Glutamatergic neuron (in vitro differentiated cells): Measurements from ENCODE around the gene FHIT. TPM values are rescaled to one million over a fixed set of nuclear protein-coding genes. Genes with fewer than 3 reads are reported as not detected.

ENCODE experiments used
- DNase-seq: peaks from one replicate; pipeline ENCODE4 v3.0.0; 2022
- H3K27ac Mint-ChIP-seq: one replicate; pipeline ENCODE4 v1.8.0; 2020; ENCODE audit warnings: mild to moderate bottlenecking, mixed read lengths, inconsistent platforms; ENCODE audit not compliant: unreplicated experiment
- H3K27me3 Mint-ChIP-seq: one replicate; pipeline ENCODE4 v1.8.0; 2020; ENCODE audit warnings: mild to moderate bottlenecking, moderate library complexity, mixed read lengths, inconsistent platforms; ENCODE audit not compliant: unreplicated experiment
- H3K36me3 Mint-ChIP-seq: one replicate; pipeline ENCODE4 v1.8.0; 2020; ENCODE audit warnings: mild to moderate bottlenecking, mixed read lengths, inconsistent platforms; ENCODE audit not compliant: unreplicated experiment
- H3K4me1 Mint-ChIP-seq: one replicate; pipeline ENCODE4 v1.8.0; 2020; ENCODE audit warnings: mild to moderate bottlenecking, low read depth, mixed read lengths, inconsistent platforms; ENCODE audit not compliant: unreplicated experiment
- H3K4me3 Mint-ChIP-seq: one replicate; pipeline ENCODE4 v1.8.0; 2020; ENCODE audit warnings: mild to moderate bottlenecking, mixed read lengths, inconsistent platforms; ENCODE audit not compliant: unreplicated experiment
- H3K9me3 Mint-ChIP-seq: one replicate; pipeline ENCODE4 v1.8.0; 2020; ENCODE audit warnings: mild to moderate bottlenecking, moderate library complexity, mixed read lengths, inconsistent platforms; ENCODE audit not compliant: unreplicated experiment
- total RNA-seq: library from RNA; stranded (reverse); fragmentation: NEBNext Ultra II Directional; extraction: Animal tissue kit (Norgen Biotek cat#: 25700); gene quantifications from one replicate; pipeline ENCODE4 v1.2.1, GENCODE V29; 2021; ENCODE audit not compliant: unreplicated experiment
- TF ChIP-seq, protein P1 (sequence below): fragments of 200-600 bp; sonication (generic); IDR thresholded peaks from one replicate; pipeline ENCODE4 v1.5.0; 2021; ENCODE audit not compliant: partially characterized antibody, unreplicated experiment

The FHIT gene
- total RNA-seq, 1 donor from 2014 or later = 15.2 TPM

DNA sequence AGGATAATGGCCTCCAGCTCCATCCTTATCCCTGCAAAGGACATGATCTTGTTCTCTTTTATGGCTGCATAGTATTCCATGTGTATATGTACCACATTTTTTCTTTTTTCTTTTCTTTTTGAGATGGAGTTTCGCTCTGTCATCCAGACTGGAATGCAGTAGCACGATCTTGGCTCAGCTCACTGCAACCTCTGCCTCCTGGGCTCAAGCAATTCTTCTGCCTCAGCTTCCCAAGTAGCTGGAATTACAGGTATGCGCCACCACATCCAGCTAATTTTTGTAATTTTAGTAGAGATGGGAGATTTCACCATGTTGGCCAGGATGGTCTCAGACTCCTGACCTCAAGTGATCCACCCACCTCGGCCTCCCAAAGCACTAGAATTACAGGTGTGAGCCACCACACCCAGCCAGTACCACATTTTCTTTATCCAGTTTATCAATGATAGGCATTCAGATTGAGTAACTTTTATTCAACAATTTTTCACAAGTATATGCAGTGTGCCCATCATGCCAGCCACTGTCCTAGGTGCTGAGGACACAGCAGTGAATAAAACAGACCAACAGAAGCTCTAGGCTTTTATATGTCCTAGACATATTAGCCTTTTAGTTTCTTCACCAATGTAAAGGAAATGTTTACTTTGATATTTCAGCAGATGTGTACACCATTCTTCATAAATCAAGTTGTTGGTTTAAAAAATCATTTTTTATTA lies 815.2 kb downstream of the FHIT start:
- DNase-seq = no peak
- H3K36me3 Mint-ChIP-seq = no peaks in the 10 kb centered on the region

DNA sequence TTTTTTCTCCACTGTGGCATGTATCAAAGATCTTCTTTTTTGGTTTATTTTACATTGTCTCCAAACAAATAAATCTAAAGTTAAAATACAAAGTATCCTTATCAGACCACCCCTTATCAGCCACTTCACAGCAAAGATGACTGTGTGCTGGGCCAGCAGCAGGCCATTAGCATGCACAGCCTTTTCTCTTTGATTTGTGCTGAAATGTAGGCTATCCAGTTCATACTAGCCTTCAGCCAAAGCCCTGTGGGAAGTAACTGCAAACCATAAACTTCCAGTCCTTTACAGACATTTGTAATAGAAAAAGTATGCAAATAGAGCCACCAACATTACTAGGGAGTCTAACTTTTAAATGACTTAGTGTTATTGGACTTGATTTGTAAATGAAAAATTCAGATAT lies 816.3 kb downstream of the FHIT start:
- Mint-ChIP-seq H3K9me3 (no peaks in the 10 kb centered on the region), H3K27ac (no peak overlapping the region), H3K4me3 (no peak overlapping the region), H3K4me1 (no peaks in the 10 kb centered on the region), H3K36me3 (no peaks in the 10 kb centered on the region), H3K27me3 (no peaks in the 10 kb centered on the region)
- DNase-seq = no peak
- TF ChIP-seq, protein P1, sequence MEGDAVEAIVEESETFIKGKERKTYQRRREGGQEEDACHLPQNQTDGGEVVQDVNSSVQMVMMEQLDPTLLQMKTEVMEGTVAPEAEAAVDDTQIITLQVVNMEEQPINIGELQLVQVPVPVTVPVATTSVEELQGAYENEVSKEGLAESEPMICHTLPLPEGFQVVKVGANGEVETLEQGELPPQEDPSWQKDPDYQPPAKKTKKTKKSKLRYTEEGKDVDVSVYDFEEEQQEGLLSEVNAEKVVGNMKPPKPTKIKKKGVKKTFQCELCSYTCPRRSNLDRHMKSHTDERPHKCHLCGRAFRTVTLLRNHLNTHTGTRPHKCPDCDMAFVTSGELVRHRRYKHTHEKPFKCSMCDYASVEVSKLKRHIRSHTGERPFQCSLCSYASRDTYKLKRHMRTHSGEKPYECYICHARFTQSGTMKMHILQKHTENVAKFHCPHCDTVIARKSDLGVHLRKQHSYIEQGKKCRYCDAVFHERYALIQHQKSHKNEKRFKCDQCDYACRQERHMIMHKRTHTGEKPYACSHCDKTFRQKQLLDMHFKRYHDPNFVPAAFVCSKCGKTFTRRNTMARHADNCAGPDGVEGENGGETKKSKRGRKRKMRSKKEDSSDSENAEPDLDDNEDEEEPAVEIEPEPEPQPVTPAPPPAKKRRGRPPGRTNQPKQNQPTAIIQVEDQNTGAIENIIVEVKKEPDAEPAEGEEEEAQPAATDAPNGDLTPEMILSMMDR = no peak

More for the DNA sequence above, 815.2 kb downstream of the FHIT start:
- Mint-ChIP-seq H3K4me3 (no peak overlapping the region), H3K27me3 (no peaks in the 10 kb centered on the region), H3K27ac (no peak overlapping the region), H3K9me3 (no peaks in the 10 kb centered on the region), H3K4me1 (no peaks in the 10 kb centered on the region)
- TF ChIP-seq, protein P1 = no peak

DNA sequence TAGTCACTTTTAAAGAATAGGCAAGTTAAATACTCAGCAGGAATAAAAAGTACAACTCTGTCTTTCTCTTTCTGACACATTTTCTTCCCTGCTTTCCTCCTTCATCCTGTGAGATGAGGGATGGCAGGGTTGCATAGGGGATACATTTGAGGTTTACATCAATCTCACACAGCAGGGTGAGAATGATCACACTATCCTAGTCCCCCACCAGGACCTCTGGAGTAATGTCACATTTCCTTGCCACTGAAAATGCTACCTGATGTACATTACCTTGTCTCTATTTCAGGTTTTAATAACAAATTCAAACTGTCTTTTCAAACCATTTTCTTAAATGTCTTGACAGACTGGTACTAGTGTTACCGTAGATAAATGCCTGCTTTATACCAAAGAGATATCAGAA lies 816.9 kb downstream of the FHIT start:
- H3K27ac Mint-ChIP-seq = no peak overlapping the region
- no peaks in the 10 kb centered on the region for H3K4me1 Mint-ChIP-seq
- no peaks in the 10 kb centered on the region for H3K36me3 Mint-ChIP-seq
- TF ChIP-seq, protein P1 = no peak
- no peak overlapping the region for H3K4me3 Mint-ChIP-seq
- DNase-seq = no peak
- H3K9me3 Mint-ChIP-seq = no peaks in the 10 kb centered on the region
- no peaks in the 10 kb centered on the region for H3K27me3 Mint-ChIP-seq

DNA sequence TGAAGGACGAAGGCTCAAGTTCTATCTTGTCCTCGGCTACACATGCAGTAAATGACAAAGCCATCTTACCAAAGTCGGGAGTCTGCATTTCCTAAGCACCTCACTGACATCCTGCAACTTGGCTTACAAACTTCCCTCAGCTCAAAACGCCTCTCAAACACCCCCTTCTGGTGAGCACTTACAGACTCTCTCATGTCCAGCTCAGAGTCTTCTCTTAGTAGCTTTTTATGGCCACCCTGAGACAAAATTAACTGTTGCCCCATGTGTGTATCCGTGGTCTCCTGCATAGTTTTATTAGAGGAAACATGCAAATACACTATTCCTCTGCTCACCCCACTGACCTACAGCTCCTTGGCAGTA lies 819.7 kb downstream of the FHIT start:
- no peaks in the 10 kb centered on the region for H3K36me3 Mint-ChIP-seq
- H3K27me3 Mint-ChIP-seq = no peaks in the 10 kb centered on the region
- no peaks in the 10 kb centered on the region for H3K9me3 Mint-ChIP-seq
- no peak overlapping the region for H3K27ac Mint-ChIP-seq
- TF ChIP-seq, protein P1 = no peak
- no peak overlapping the region for H3K4me3 Mint-ChIP-seq
- H3K4me1 Mint-ChIP-seq = no peaks in the 10 kb centered on the region
- no peak for DNase-seq

DNA sequence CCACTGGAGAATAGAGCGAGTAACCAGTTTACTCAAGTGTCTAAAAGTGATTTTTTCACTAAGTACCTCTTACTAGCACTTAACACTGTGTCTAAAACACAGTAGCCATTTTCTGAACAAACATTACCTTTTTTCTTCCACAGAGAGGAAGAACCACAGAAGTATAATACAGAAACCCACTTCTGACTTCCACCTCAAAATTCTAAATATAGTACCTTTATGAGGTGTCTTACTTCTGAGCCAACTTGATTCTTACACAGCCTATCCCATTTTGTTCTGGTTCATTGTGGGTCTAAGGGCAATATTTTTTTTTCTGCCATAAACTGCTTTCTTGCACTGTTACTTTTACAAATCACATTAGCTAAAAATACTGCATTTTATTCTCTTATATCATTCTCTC lies 821.0 kb downstream of the FHIT start:
- no peaks in the 10 kb centered on the region for H3K36me3 Mint-ChIP-seq
- no peaks in the 10 kb centered on the region for H3K27me3 Mint-ChIP-seq
- no peaks in the 10 kb centered on the region for H3K4me1 Mint-ChIP-seq
- TF ChIP-seq, protein P1 = no peak
- H3K27ac Mint-ChIP-seq = no peak overlapping the region
- H3K9me3 Mint-ChIP-seq = no peaks in the 10 kb centered on the region
- no peak for DNase-seq
- no peak overlapping the region for H3K4me3 Mint-ChIP-seq
